Stimulated activated CD4-positive, alpha-beta T cell treated with anti-CD3 and anti-CD28 coated beads, Interleukin-1b, Interleukin-23, amount 100 ng/mL, for 24 hours (primary cell): ENCODE results near the gene NMRK2.

Experiments
- DNase-seq, 4 experiments: peaks; one replicate each; pipeline ENCODE4 v3.0.0-alpha.2; 2020; ENCODE audit warnings: low read depth in 4 of 4, low spot score in 1 of 4

Gene NMRK2

DNA sequence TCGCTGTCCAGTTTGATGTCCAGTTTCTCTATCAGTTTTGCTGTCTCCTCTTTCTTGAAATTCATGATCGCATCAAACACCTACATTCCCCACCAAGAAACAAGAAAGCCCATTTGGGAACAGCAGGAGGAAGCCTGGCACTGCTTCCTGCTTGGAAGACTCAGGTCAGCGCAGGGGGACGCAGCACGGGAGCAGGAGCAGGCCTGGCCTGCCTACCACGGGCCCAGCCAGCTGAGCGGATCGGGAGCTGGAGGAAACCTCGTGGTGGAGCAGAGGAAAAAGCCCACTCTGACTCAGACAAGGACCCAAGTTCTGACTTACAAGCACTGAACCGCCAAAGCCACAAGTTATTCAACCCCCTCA is 48.5 kb downstream of the NMRK2 start:
- no peak for DNase-seq

DNA sequence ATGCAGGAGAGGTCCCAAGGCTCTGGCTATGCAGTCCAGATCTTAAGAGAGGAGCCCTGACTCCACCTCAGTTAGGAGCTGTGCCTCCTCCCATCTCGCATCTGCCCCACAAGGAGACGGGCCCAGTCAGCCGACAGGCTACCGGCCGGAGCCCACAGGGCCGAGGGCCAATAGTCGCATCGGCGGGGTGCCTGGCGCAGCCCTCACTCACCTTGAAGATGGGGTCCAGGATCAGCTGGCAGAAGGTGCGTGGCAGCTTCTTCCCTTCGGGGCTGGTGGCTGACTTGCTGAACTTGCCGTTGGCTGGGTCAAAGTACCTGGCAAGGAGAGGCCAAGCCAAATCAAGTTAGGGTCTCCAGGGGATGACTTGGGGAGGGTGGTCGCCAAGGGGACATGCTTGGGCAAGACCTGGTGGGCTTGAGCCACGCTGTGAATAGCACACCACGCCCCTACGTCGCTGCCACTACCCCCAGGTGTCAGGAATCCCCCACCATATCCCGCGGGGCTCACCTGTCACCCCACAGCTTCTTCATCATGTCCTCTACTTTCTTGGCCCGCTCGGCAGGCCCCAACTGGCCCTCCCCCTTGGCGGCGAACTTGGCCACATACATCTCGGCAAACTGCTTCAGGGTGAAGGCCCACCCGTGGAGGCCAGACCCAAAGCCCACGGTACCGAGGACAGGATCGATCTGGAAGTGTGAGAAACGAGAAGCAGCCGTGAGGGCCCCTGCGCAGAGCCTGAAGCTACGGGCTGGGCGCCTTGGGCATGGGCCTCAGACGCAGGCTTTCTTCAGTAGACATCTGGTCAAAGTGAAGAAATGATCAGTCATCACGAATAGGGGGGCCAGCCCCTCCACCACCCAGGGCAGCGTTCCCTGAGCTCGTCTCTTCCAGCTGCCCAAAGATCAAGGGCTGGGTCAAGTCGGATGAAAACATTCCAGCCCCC is 49.1 kb downstream of the NMRK2 start:
- DNase-seq = no peak

GRCh38 chr19:3982701-3983541 is 50.1 kb downstream of the NMRK2 start:
- no peak for DNase-seq

DNA sequence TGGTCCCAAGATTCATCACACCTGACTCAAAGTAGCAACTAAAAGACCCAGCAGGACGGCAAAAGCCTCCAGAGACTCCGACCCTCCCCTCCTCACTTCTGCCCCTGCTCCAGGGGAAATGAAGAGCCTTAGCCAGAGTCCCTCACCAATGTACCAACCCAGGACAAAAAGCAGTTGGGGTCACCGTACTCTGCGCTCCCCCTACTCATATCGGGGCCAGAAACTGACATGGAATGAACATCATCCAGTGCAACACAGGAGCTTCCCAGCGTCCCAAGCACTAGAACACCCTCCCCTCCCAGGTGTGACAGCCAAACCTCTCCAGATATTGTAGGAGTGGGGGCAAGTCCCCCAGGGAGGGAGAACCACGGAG is 50.7 kb downstream of the NMRK2 start:
- DNase-seq = no peak

- no peak for DNase-seq
Observed at GRCh38 chr19:3983936-3984583, 51.2 kb downstream of the NMRK2 start.

- no peak for DNase-seq
Observed at GRCh38 chr19:3984584-3984907, 51.7 kb downstream of the NMRK2 start.

DNA sequence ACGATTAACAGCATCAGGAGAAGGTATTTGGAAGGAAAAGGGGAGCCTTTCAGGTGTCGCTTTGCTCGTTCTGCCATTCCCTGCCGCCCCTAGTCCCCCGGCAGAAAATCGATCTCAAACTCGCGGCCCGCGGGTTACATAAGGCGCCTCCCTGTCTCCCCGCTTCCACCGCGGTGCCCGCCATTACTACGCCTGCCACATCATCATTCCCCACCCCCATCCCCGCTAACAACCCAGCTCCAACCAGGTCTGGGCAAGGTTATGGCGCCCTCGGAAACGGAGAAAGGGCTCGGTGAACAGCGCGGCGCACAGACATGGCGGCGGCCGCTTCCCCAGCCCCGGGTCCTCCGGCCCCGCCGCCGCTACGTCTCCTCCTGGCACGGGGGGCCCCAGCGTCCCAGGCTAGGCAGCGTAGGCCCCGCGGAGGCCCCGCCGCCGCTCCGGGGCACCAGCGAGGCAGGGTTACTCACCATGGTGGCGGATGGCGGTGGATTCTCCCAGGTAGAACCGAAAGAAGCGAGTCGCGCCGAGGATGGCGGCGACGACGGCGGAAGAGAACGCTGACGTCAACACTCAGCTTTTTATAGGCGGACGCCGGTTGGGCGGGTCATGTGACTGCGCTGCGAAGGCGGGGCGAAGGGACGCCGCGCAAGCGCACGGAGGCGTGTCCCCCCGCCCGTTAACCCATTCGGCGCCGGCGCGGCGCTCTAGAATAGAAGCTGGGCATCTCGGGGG is 52.2 kb downstream of the NMRK2 start, which contains the start of gene EEF2:
Gene EEF2, minus strand, starts transcription at position 556 of the 735 bp plus-strand sequence. Its CDS starts 83 bp downstream, at position 473.
- DNase-seq = peak; percentile 81 to 90 (median 82)

DNA sequence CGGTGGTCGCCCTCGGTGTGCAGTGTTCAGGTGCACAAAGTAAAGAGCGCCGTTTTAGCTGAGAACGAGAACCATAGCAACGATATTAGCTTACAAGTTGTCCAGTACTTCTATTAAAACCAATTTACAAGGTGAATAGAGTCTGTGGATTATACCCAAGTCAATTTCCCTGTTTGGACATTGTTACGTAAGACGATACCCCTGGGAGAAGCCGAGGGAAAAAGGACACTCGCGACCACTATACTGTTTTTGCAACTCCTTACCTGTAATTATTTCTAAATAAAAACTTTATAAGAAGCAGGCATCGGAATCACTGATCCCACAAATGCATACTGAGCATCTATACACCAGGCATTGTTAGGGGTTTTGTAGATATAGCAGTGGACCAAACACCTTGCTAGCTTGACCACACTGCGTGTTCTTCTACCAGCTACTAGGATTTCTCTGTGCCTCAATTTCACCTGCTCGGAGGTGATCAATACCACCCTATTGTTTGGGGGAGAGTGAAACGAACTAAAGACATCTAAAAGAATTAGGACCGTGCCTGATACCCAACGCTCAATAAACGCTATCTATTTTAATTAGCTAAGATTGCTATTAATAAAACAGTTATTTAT is 52.9 kb downstream of the NMRK2 start:
- no peak for DNase-seq

DNA sequence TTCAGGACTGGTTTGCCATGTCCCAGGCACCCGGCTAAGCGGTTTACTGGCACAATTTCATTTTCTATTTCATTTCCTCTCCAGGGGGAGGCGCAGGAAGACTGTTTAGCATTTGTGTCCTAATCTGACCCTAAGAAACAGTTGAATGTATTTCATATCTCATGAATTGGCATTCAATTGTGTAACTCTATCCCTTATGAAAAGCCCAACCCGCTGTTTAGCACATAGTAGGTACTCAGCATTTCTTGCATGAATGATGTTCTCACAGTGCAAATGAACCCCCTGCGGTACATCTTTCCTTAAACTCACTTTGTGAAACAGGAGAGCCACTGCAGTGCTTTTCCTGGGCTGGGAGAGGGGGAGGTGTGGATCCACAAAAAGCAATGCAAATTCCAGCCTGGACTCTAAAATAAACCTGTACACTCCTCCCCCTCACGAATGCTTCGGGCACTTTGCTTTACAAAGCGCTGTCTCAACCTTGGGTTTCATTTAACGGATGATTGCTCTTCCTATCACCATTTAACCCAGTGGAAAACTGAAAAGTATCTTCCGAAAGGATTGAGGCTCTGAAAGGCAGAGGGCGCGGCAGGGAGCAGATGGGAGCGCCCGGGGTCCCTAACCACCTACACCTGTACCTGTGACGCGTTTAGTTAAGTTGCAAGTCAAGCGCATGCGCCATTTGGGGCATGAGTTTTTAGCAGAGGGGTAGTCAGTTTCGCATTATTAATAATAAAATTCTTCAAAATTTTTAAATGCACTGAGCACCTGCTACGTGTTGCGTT is 53.6 kb downstream of the NMRK2 start:
- DNase-seq = no peak

GRCh38 chr19:3987619-3988371 is 54.9 kb downstream of the NMRK2 start:
- DNase-seq = peak; percentile 62 to 81 (median 80)

GRCh38 chr19:3990815-3991117 is 57.9 kb downstream of the NMRK2 start:
- no peak for DNase-seq
